ENCODE measurements around the gene SCN1B.

The SCN1B gene

GRCh38 chr19:34983786-34984185 is 46.5 kb upstream of the SCN1B start (continued):
- no peak for TF ChIP-seq ZNF26 (tag by site-specific recombination; IDR thresholded peaks at IDR 0.05)
- TF ChIP-seq ZNF169 (tag by site-specific recombination; IDR thresholded peaks at IDR 0.05), result no peak
- TF ChIP-seq ZNF621 (tag by site-specific recombination; IDR thresholded peaks at IDR 0.05), result no peak
- no peak for TF ChIP-seq SP2 (tag by site-specific recombination; IDR thresholded peaks at IDR 0.05)
- TF ChIP-seq ZBTB11 (tag by site-specific recombination; conservative IDR thresholded peaks at IDR 0.05; ENCODE audit: low read depth), result no peak
- no peak for TF ChIP-seq KLF7 (tag by site-specific recombination; IDR thresholded peaks at IDR 0.05; ENCODE audit: borderline replicate concordance)

- no peaks in the 10 kb centered on the region for H3K36me3 ChIP-seq (ENCODE audit: control insufficient read depth in 2 of 2, insufficient read depth in 1 of 2, low read length in 2 of 2)
Observed at GRCh38 chr19:34984287-34984686, 46.0 kb upstream of the SCN1B start.

GRCh38 chr19:34985249-34986022 is 44.8 kb upstream of the SCN1B start:
- ChIA-PET CTCF (interaction anchor here (0.6 to 7.6 kb wide), 6 partner anchors 10 to 344 kb away, joined by 3 to 53 read pairs (median 4); no protein-coding TSS in a partner anchor), POLR2A (interaction anchor here (0.7 kb wide), 1 partner anchor 22 kb away, joined by 3 read pairs; no protein-coding TSS in a partner anchor)
- Histone ChIP-seq H3K27ac (ENCODE audit: extremely low read depth, low read depth, low read length) (no peak overlapping the region), H3K9me3 (ENCODE audit: control insufficient read depth, insufficient read depth, low read depth, low read length) (peaks cover 3% of the 10 kb centered on the region; the same call in 1 of the 2 replicates), H3K4me3 (ENCODE audit: low read depth, low read length) (no peak overlapping the region), H3K4me1 (ENCODE audit: control insufficient read depth, insufficient read depth, low read length) (no peaks in the 10 kb centered on the region), H3K36me3 (ENCODE audit: control insufficient read depth in 2 of 2, insufficient read depth in 1 of 2, low read length in 2 of 2) (no peaks in the 10 kb centered on the region)
- TF ChIP-seq ZNF223 (tag by site-specific recombination; IDR thresholded peaks at IDR 0.05) (no peak), ZNF140 (tag by site-specific recombination; IDR thresholded peaks at IDR 0.05) (no peak), PRDM4 (tag by site-specific recombination; IDR thresholded peaks at IDR 0.05) (no peak), ZNF23 (tag by site-specific recombination; IDR thresholded peaks at IDR 0.05; ENCODE audit: borderline replicate concordance) (no peak), ZNF837 (tag by site-specific recombination; IDR thresholded peaks at IDR 0.05) (no peak), ZNF843 (tag by site-specific recombination; IDR thresholded peaks at IDR 0.05) (no peak), ZNF677 (tag by site-specific recombination; IDR thresholded peaks at IDR 0.05) (no peak), PRDM10 (tag by site-specific recombination; IDR thresholded peaks at IDR 0.05) (peak; percentile 68)

More at GRCh38 chr19:34984287-34984686, 46.0 kb upstream of the SCN1B start:
- Histone ChIP-seq H3K4me1 (ENCODE audit: control insufficient read depth, insufficient read depth, low read length) (no peaks in the 10 kb centered on the region), H3K4me3 (ENCODE audit: low read depth, low read length) (no peak overlapping the region), H3K27ac (ENCODE audit: extremely low read depth, low read depth, low read length) (no peak overlapping the region), H3K9me3 (ENCODE audit: control insufficient read depth, insufficient read depth, low read depth, low read length) (peaks cover 3% of the 10 kb centered on the region; the same call in 1 of the 2 replicates)
- ChIA-PET POLR2A (interaction anchor here (1.1 kb wide), 1 partner anchor 157 kb away, joined by 4 read pairs; no protein-coding TSS in a partner anchor), CTCF (interaction anchor here (0.6 to 7.6 kb wide), 5 partner anchors 12 to 118 kb away, joined by 3 to 53 read pairs (median 4); no protein-coding TSS in a partner anchor)
- no peak for TF ChIP-seq ZNF549 (tag by site-specific recombination; IDR thresholded peaks at IDR 0.05)
- no peak for TF ChIP-seq BCL11A (tag by site-specific recombination; IDR thresholded peaks at IDR 0.05; ENCODE audit: low read depth)
- no peak for TF ChIP-seq ZNF292 (tag by site-specific recombination; IDR thresholded peaks at IDR 0.05; ENCODE audit: borderline replicate concordance, low read depth)
- TF ChIP-seq SETDB1 (IDR thresholded peaks at IDR 0.05; ENCODE audit: insufficient read length, low read length), result peak; percentile 58
- peak; percentile 46; the same call in 1 of the 2 replicates for TF ChIP-seq ATF2 (tag by site-specific recombination; IDR thresholded peaks at IDR 0.05; ENCODE audit: low read depth)

All from HEK293 (cell line).